H1 (cell line): Measurements from ENCODE around the gene INTS1. TPM values are rescaled to one million over a fixed set of nuclear protein-coding genes. Genes with fewer than 3 reads are reported as not detected.
A peak's percentile ranks its signal among the peaks of the same experiment; 100 is the strongest.

Experiments used
- CBX8 ChIP-seq: fragments of 300-800, 300-1000 bp; sonication (generic); IDR thresholded peaks from 2 replicates; pipeline ENCODE4 v1.7.1; 2016; ENCODE audit warnings: low read depth, low read length, borderline replicate concordance
- CHD2 ChIP-seq: IDR thresholded peaks from 2 replicates; pipeline ENCODE4 v1.6.1; 2012; ENCODE audit warnings: low read length, improper control_type of control experiment
- GABPA ChIP-seq: IDR thresholded peaks from 2 replicates; pipeline ENCODE4 v1.6.1; 2011; ENCODE audit warnings: mild to moderate bottlenecking, low read length, moderate library complexity, borderline replicate concordance; ENCODE audit not compliant: insufficient read depth
- HDAC6 ChIP-seq: IDR thresholded peaks from one replicate; pipeline ENCODE4 v1.7.1; 2012; ENCODE audit warnings: low read depth, mild to moderate bottlenecking, inconsistent platforms, low read length, moderate library complexity
- JUND ChIP-seq: IDR thresholded peaks from 2 replicates; pipeline ENCODE4 v1.6.1; 2011; ENCODE audit warnings: mild to moderate bottlenecking, improper control_type of control experiment, low read length
- POLR2A ChIP-seq, 2 experiments: IDR thresholded peaks; 1 replicate in 1 of 2; 2 replicates in 1 of 2; pipeline ENCODE4 v1.6.1; 2011; ENCODE audit warnings: low read depth in 2 of 2, low read length in 2 of 2, mild to moderate bottlenecking in 2 of 2; ENCODE audit errors: control extremely low read depth in 1 of 2
- SIN3A ChIP-seq, 2 experiments: IDR thresholded peaks in 1 of 2; conservative IDR thresholded peaks in 1 of 2; 2 replicates each; pipeline ENCODE4 v1.6.1; 2011 to 2012; ENCODE audit warnings: low read length in 2 of 2, improper control_type of control experiment in 1 of 2, low read depth in 1 of 2, mild to moderate bottlenecking in 1 of 2
- polyA plus RNA-seq, 7 experiments: library from polyadenylated mRNA; depleted of rRNA in 3 of 7; stranded (reverse) in 5 of 7; unstranded in 2 of 7; fragments of >200 nt in 5 of 7; fragments of 200-250 nt in 2 of 7; gene quantifications; 1 replicate in 5 of 7; 2 replicates in 1 of 7; 4 replicates in 1 of 7; pipeline versions ENCODE4 v1.2.1 to v1.2.3, GENCODE V29; 2011 to 2013; ENCODE audit warnings: missing spikeins in 2 of 7, mixed read lengths in 2 of 7
- total RNA-seq: library from RNA; stranded (reverse); fragmentation: NEBNext Ultra II Directional; extraction: Animal tissue kit (Norgen Biotek cat#: 25700); gene quantifications from 2 replicates; pipeline ENCODE4 v1.2.1, GENCODE V29; 2021
- TF ChIP-seq, protein P1 (sequence below): IDR thresholded peaks from 2 replicates; pipeline ENCODE4 v1.6.1; 2012; ENCODE audit warnings: inconsistent platforms

INTS1 gene
- total and polyA plus RNA-seq, 2 of the 8 experiments (the other 6 are each of a cell fraction or from before 2014, with no cell fraction given) = 76.9 to 104 TPM

DNA sequence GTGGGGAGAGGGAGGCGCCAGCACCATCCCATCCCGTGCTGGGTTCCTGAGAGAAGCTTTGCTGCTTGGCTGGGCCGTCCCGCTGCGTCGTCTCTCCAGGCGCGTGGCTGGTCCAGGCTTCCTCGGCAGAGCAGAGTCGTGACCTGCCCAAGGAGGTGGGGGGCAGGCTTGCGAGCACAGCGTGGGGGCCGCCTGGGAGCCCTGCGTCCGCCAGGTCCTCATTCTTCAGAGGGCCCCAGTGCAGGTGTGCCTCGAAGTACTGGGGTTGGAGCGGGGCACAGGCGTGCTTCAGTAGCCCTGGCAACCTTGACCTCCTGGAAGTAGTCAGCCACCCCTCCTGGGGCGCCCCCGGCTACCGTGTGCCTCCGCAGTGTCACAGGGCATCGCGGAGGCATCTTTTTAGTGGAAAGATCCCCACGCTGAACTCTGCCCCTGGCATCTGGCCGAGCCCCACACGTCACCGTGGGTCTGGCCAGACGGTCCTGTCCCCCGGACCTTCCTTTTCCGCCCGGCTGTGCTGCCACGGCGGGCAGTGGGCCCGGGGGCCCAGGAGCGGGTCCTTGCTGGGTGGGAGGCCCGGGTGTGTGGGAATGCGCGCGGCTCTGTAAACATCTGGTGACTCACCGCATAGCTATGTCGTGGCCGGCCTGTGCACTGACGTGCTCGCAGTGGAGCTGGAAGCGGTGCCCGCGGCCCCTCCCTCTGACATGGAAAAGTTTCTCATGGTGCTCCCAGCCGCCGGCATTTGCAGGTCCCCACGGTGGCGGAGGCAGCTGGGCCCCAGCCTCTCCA is 32.8 kb upstream of the INTS1 start (continued):
- TF ChIP-seq CBX8 (no peak), GABPA (peak; percentile 27; the same call in 1 of the 2 replicates), CHD2 (no peak), JUND (peak; percentile 98), POLR2A (IDR thresholded peaks at IDR 0.05; ENCODE audit: control extremely low read depth in 1 of 2, low read depth in 2 of 2, low read length in 2 of 2) (peak in 1 of 2 experiments; percentile 49; a peak in 1 of 3 replicates), HDAC6 (no peak), SIN3A (conservative IDR thresholded peaks at IDR 0.05 in 1 of 2, IDR thresholded peaks at IDR 0.05 in 1 of 2; ENCODE audit: low read depth in 1 of 2, low read length in 2 of 2) (peak in 1 of 2 experiments; percentile 53; a peak in 1 of 4 replicates)
- TF ChIP-seq, protein P1, sequence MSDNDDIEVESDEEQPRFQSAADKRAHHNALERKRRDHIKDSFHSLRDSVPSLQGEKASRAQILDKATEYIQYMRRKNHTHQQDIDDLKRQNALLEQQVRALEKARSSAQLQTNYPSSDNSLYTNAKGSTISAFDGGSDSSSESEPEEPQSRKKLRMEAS = no peak
- TF ChIP-seq, all 59 proteins: peak for 10
